GM21786 (cell line): ENCODE data around the gene AGL.
"Not testable (repeated sequence)": the region's sequence is repeated elsewhere in the genome, so short reads cannot be mapped to it uniquely, and the experiment has no call there.

Source experiments
- ATAC-seq: cut with Tn5 transposase; IDR thresholded peaks from one replicate; pipeline ENCODE4 v1.9.1; 2021; ENCODE audit not compliant: unreplicated experiment

The AGL gene

GRCh38 chr1:99849744-99850458 is at the start of gene AGL:
AGL (plus strand) TSS chr1:99850361; CDS start chr1:99851043, 682 bp downstream.
- peak; percentile 95 for ATAC-seq

GRCh38 chr1:99801584-99801983 is 48.6 kb upstream of the AGL start:
- ATAC-seq = no peak

GRCh38 chr1:99806882-99807281 is 43.3 kb upstream of the AGL start:
- ATAC-seq = no peak

GRCh38 chr1:99808391-99809115 is 41.6 kb upstream of the AGL start:
- ATAC-seq = peak; percentile 96

GRCh38 chr1:99811075-99811474 is 39.1 kb upstream of the AGL start:
- ATAC-seq = no peak

- ATAC-seq = no peak
Observed at GRCh38 chr1:99811747-99812146, 38.4 kb upstream of the AGL start.

GRCh38 chr1:99814373-99814900 is 35.7 kb upstream of the AGL start:
- no peak for ATAC-seq

GRCh38 chr1:99816656-99817055 is 33.5 kb upstream of the AGL start:
- ATAC-seq = no peak

GRCh38 chr1:99818063-99818699 is 32.0 kb upstream of the AGL start:
- no peak for ATAC-seq

GRCh38 chr1:99820546-99820945 is 29.6 kb upstream of the AGL start:
- ATAC-seq = peak; percentile 91

GRCh38 chr1:99825098-99825497 is 25.1 kb upstream of the AGL start:
- ATAC-seq = no peak

- no peak for ATAC-seq
Observed at GRCh38 chr1:99825702-99826101, 24.5 kb upstream of the AGL start.

GRCh38 chr1:99827970-99828369 is 22.2 kb upstream of the AGL start:
- ATAC-seq = no peak

GRCh38 chr1:99829269-99829668 is 20.9 kb upstream of the AGL start:
- ATAC-seq = no peak

- ATAC-seq = not testable (repeated sequence)
Observed at GRCh38 chr1:99833911-99834310, 16.2 kb upstream of the AGL start.

- not testable (repeated sequence) for ATAC-seq
Observed at GRCh38 chr1:99836171-99837103, 13.7 kb upstream of the AGL start.

GRCh38 chr1:99840353-99840752 is 9.8 kb upstream of the AGL start:
- ATAC-seq = not testable (repeated sequence)

GRCh38 chr1:99843760-99844159 is 6.4 kb upstream of the AGL start:
- ATAC-seq = no peak

- ATAC-seq = not testable (repeated sequence)
Observed at GRCh38 chr1:99845201-99845600, 5.0 kb upstream of the AGL start.

GRCh38 chr1:99849413-99849743 is 783 bp upstream of the AGL start:
- ATAC-seq = peak; percentile 4
